Measurements from ENCODE around the gene FARS2. TPM values are rescaled to one million over a fixed set of nuclear protein-coding genes. Genes with fewer than 3 reads are reported as not detected.

FARS2 gene
- total and polyA plus RNA-seq, 2 donors (not counting 1 experiment from before 2014, with no cell fraction given) = 33.0 to 35.5 TPM

DNA sequence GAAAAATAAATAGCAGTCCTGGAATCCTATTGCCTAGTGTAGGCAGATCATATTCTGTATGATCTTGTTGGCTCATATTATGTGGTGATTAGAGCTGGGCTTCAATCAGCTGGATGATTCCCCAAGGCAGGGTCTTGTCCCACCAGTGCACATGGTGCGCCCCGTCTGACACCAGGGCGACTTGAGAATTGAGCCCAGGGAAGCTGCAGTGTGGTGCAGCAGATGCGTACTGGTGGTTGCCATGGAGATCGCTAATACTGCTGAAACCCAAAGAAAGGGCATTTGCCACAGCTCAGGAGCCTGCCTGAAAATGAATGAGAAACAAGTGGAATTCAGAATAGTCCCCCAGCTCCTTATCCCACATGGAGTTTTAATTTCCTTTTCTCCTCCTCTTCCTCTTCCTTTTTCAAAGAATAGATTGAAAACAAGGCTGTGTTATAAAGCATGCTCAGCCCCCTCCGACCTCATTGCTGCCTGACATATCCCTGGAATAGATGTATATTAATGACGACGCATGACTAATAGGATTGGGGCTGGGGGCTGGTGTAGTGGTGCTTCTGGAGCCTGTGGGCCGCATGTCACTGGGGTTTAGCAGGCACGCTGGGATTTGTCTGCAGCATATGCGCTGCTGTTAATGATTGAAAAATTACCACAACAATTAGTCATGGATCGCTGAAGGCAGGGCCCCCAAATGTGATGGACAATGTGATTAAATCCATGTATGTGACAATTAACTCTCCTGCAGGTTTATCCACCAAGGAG lies 210.5 kb downstream of the FARS2 start:
- Histone ChIP-seq H3K27me3 (replicated peaks in 1 of 4; ENCODE audit: control extremely low read depth in 1 of 4, control insufficient read depth in 3 of 4, insufficient read depth in 4 of 4, low read length in 3 of 4) (no peaks in the 10 kb centered on the region), H3K79me2 (ENCODE audit: control insufficient read depth, insufficient read depth, low read length) (no peaks in the 10 kb centered on the region), H3K9ac (ENCODE audit: low read length) (no peak overlapping the region), H2AFZ (ENCODE audit: insufficient read depth, low read depth, low read length, poor library complexity, severe bottlenecking) (no peak overlapping the region), H3K36me3 (replicated peaks in 1 of 2; ENCODE audit: control extremely low read depth in 1 of 2, control insufficient read depth in 1 of 2, extremely low read depth in 1 of 2, insufficient read depth in 2 of 2, low read length in 1 of 2) (no peaks in the 10 kb centered on the region), H3K27ac (ENCODE audit: low read length in 2 of 2) (no peak overlapping the region), H3K9me3 (ENCODE audit: control extremely low read depth in 1 of 3, control insufficient read depth in 2 of 3, insufficient read depth in 1 of 3, low read length in 2 of 3) (no peaks in the 10 kb centered on the region), H4K20me1 (ENCODE audit: control insufficient read depth, insufficient read depth, low read length, poor library complexity, severe bottlenecking) (no peaks in the 10 kb centered on the region), H3K4me2 (replicated peaks; ENCODE audit: low read depth, low read length, poor library complexity, severe bottlenecking) (no peak overlapping the region), H3K4me3 (ENCODE audit: control extremely low read depth in 1 of 5, extremely low read depth in 1 of 5, insufficient read depth in 1 of 5, low read depth in 2 of 5, low read length in 4 of 5) (no peak overlapping the region), H3K4me1 (ENCODE audit: control insufficient read depth in 2 of 2, insufficient read depth in 2 of 2, low read length in 2 of 2) (peaks cover 3 to 4% of the 10 kb centered on the region in 2 donors)
- ChIA-PET POLR2A (interaction anchor here (0.6 kb wide), 1 partner anchor 420 kb away, joined by 3 read pairs; no protein-coding TSS in a partner anchor), CTCF (interaction anchor here (0.6 to 2.5 kb wide), 53 partner anchors 10 to 1075 kb away, joined by 3 to 38 read pairs (median 4); no protein-coding TSS in a partner anchor)
- Mint-ChIP-seq H3K27ac (no peak overlapping the region), H3K9me3 (ENCODE audit: insufficient read depth) (no peaks in the 10 kb centered on the region), H3K4me3 (no peak overlapping the region), H3K27me3 (no peaks in the 10 kb centered on the region), H3K4me1 (no peaks in the 10 kb centered on the region)
- TF ChIP-seq EZH2 (IDR thresholded peaks at IDR 0.05; ENCODE audit: borderline replicate concordance, insufficient read depth, low read depth, low read length, poor library complexity, severe bottlenecking) = no peak
- no peak for TF ChIP-seq CTCF (IDR thresholded peaks at IDR 0.05)
- DNase-seq (no peak), ATAC-seq (ENCODE audit: low read depth) (no peak)
- intact Hi-C loops (cut with micrococcal nuclease) = loop anchor here (1.0 to 10.0 kb wide), 4 partner anchors 293 to 1075 kb away; no protein-coding TSS in a partner anchor
- WGBS (ENCODE audit: insufficient coverage) = 93% methylated on average over 7 of the region's 12 CpGs

DNA sequence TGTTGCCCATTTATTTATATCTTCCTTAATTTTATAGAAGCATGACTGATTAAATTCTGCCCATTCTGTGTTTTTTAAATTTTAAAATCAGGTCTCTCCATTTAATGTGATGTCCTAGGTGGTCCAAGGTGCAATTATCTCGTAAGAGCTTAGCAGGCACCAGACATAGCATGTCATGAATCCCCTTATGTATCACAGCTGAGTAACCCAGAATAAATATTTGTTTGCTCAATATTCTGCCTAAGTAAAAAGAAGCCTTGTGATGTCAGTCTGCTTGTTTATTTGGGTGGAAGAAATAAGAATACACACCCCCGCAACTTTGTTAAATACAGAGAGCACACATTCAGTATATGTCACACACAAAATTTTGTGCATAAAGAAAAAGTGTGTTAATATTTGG lies 211.3 kb downstream of the FARS2 start:
- no peaks in the 10 kb centered on the region for H3K27me3 ChIP-seq (replicated peaks in 1 of 4; ENCODE audit: control extremely low read depth in 1 of 4, control insufficient read depth in 3 of 4, insufficient read depth in 4 of 4, low read length in 3 of 4)
- TF ChIP-seq EZH2 (IDR thresholded peaks at IDR 0.05; ENCODE audit: borderline replicate concordance, insufficient read depth, low read depth, low read length, poor library complexity, severe bottlenecking) (no peak), CTCF (IDR thresholded peaks at IDR 0.05) (no peak)
- no peaks in the 10 kb centered on the region for H3K9me3 ChIP-seq (ENCODE audit: control extremely low read depth in 1 of 3, control insufficient read depth in 2 of 3, insufficient read depth in 1 of 3, low read length in 2 of 3)
- Mint-ChIP-seq H3K27ac (no peak overlapping the region), H3K27me3 (no peaks in the 10 kb centered on the region), H3K4me3 (no peak overlapping the region), H3K9me3 (ENCODE audit: insufficient read depth) (no peaks in the 10 kb centered on the region), H3K4me1 (no peaks in the 10 kb centered on the region)
- H2AFZ ChIP-seq (ENCODE audit: insufficient read depth, low read depth, low read length, poor library complexity, severe bottlenecking) = no peak overlapping the region
- ChIA-PET POLR2A (no interaction called here), CTCF (interaction anchor here (1.1 to 2.4 kb wide), 4 partner anchors 12 to 525 kb away, joined by 3 to 10 read pairs (median 8); no protein-coding TSS in a partner anchor)
- no CpG with 5 or more reads among the region's 2 CpGs for WGBS (ENCODE audit: insufficient coverage)
- no peak for ATAC-seq (ENCODE audit: low read depth)
- H3K36me3 ChIP-seq (replicated peaks in 1 of 2; ENCODE audit: control extremely low read depth in 1 of 2, control insufficient read depth in 1 of 2, extremely low read depth in 1 of 2, insufficient read depth in 2 of 2, low read length in 1 of 2) = no peaks in the 10 kb centered on the region
- no peak for DNase-seq
- no peaks in the 10 kb centered on the region for H4K20me1 ChIP-seq (ENCODE audit: control insufficient read depth, insufficient read depth, low read length, poor library complexity, severe bottlenecking)
- no peaks in the 10 kb centered on the region for H3K79me2 ChIP-seq (ENCODE audit: control insufficient read depth, insufficient read depth, low read length)
- no peak overlapping the region for H3K27ac ChIP-seq (ENCODE audit: low read length in 2 of 2)
- no peak overlapping the region for H3K4me3 ChIP-seq (ENCODE audit: control extremely low read depth in 1 of 5, extremely low read depth in 1 of 5, insufficient read depth in 1 of 5, low read depth in 2 of 5, low read length in 4 of 5)
- no peak overlapping the region for H3K4me2 ChIP-seq (replicated peaks; ENCODE audit: low read depth, low read length, poor library complexity, severe bottlenecking)
- peaks cover 3 to 4% of the 10 kb centered on the region in 2 donors for H3K4me1 ChIP-seq (ENCODE audit: control insufficient read depth in 2 of 2, insufficient read depth in 2 of 2, low read length in 2 of 2)
- intact Hi-C loops (cut with micrococcal nuclease) = loop anchor here (10.0 kb wide), 1 partner anchor 292 kb away; no protein-coding TSS in a partner anchor
- H3K9ac ChIP-seq (ENCODE audit: low read length) = no peak overlapping the region
